SK-N-SH (cell line): ENCODE results near the gene TCF7L2. TPM values are rescaled to one million over a fixed set of nuclear protein-coding genes. Genes with fewer than 3 reads are reported as not detected.

Source experiments
- CTCF ChIA-PET: fragments of 300-600, 350-600 bp; formaldehyde crosslinking; extraction: SDS; loops from one replicate; lab custom pipeline; 2021; lab: Yijun Ruan, JAX
- POLR2A ChIA-PET: fragments of 350-600 bp; sonication (Branson Sonifier 250); formaldehyde crosslinking; extraction: SDS; loops from one replicate; lab custom pipeline; 2020; ENCODE audit warnings: antibody characterized with exemption, inconsistent platforms; lab: Yijun Ruan, JAX
- DNase-seq: peaks from one replicate; pipeline ENCODE4 v3.0.0; 2012
- H2AFZ ChIP-seq: fragments of 200-600 bp; sonication (generic); 2 replicates; pipeline ENCODE4 v1.8.1; 2016; ENCODE audit warnings: antibody characterized with exemption, mild to moderate bottlenecking, low read depth
- H3F3A ChIP-seq: fragments of 200-600 bp; sonication (generic); replicated peaks from 2 replicates; pipeline ENCODE3; 2016; ENCODE audit warnings: antibody characterized with exemption, mild to moderate bottlenecking; ENCODE audit not compliant: insufficient read depth
- H3K27ac ChIP-seq, 2 experiments: fragments of 200-500 bp in 1 of 2; fragments of 200-600 bp in 1 of 2; sonication (Bioruptor generic) in 1 of 2; sonication (generic), shearing (Covaris generic) in 1 of 2; 2 replicates each; pipeline versions ENCODE4 v1.5.1 to v1.6.1; 2014 to 2016; ENCODE audit warnings: low read depth in 2 of 2, inconsistent platforms in 1 of 2, low read length in 1 of 2, mild to moderate bottlenecking in 1 of 2, mixed read lengths in 1 of 2
- H3K27me3 ChIP-seq: fragments of 200-600 bp; sonication (generic), shearing (Covaris generic); 2 replicates; pipeline ENCODE4 v1.6.1; 2016; ENCODE audit warnings: mixed run types; ENCODE audit not compliant: insufficient read depth
- H3K36me3 ChIP-seq, 2 experiments: fragments of 200-500 bp in 1 of 2; fragments of 200-600 bp in 1 of 2; sonication (Bioruptor generic) in 1 of 2; sonication (generic) in 1 of 2; replicated peaks in 1 of 2; 2 replicates each; pipeline versions ENCODE3 to v1.5.1; 2014 to 2016; ENCODE audit warnings: low read length in 1 of 2, mild to moderate bottlenecking in 1 of 2; ENCODE audit not compliant: insufficient read depth in 2 of 2, control insufficient read depth in 1 of 2
- H3K4me1 ChIP-seq, 2 experiments: fragments of 200-500 bp in 1 of 2; fragments of 200-600 bp in 1 of 2; sonication (Bioruptor generic) in 1 of 2; sonication (generic), shearing (Covaris generic) in 1 of 2; 2 replicates each; pipeline versions ENCODE4 v1.5.1 to v1.6.1; 2014 to 2016; ENCODE audit warnings: low read depth in 1 of 2, low read length in 1 of 2, mixed run types in 1 of 2; ENCODE audit not compliant: insufficient read depth in 2 of 2, control insufficient read depth in 1 of 2
- H3K4me2 ChIP-seq: fragments of 200-600 bp; sonication (generic), shearing (Covaris generic); 2 replicates; pipeline ENCODE4 v1.6.1; 2017; ENCODE audit warnings: mixed run types
- H3K4me3 ChIP-seq, 2 experiments: fragments of 200-500 bp in 1 of 2; fragments of 200-600 bp in 1 of 2; sonication (Bioruptor generic) in 1 of 2; sonication (generic), shearing (Covaris generic) in 1 of 2; 2 replicates each; pipeline versions ENCODE4 v1.5.1 to v1.8.1; 2014 to 2016; ENCODE audit warnings: low read depth in 2 of 2, inconsistent platforms in 1 of 2, low read length in 1 of 2, mild to moderate bottlenecking in 1 of 2, mixed read lengths in 1 of 2, moderate library complexity in 1 of 2
- H3K79me2 ChIP-seq: fragments of 200-600 bp; sonication (generic); 2 replicates; pipeline ENCODE4 v1.8.1; 2017; ENCODE audit warnings: mild to moderate bottlenecking; ENCODE audit not compliant: insufficient read depth
- H3K9ac ChIP-seq: fragments of 200-600 bp; sonication (generic); 2 replicates; pipeline ENCODE4 v1.6.1; 2017; ENCODE audit warnings: mixed run types
- H3K9me2 ChIP-seq: fragments of 200-600 bp; sonication (generic); 2 replicates; pipeline ENCODE4 v1.6.1; 2017; ENCODE audit warnings: mixed run types
- H3K9me3 ChIP-seq: fragments of 200-600 bp; sonication (generic); 2 replicates; pipeline ENCODE4 v1.6.1; 2017; ENCODE audit warnings: mixed run types, mild to moderate bottlenecking, moderate library complexity
- H4K20me1 ChIP-seq: fragments of 200-600 bp; sonication (generic); 2 replicates; pipeline ENCODE4 v1.6.1; 2017; ENCODE audit warnings: mild to moderate bottlenecking, mixed run types; ENCODE audit not compliant: insufficient read depth
- CHD2 ChIP-seq: fragments of 150-350 bp; IDR thresholded peaks from 2 replicates; pipeline ENCODE4 v1.6.1; 2018; ENCODE audit warnings: low read length; ENCODE audit not compliant: partially characterized antibody
- EZH2phosphoT487 ChIP-seq: fragments of 200-600 bp; sonication (generic); IDR thresholded peaks from 2 replicates; pipeline ENCODE4 v1.6.1; 2017; ENCODE audit warnings: low read depth, mixed run types, mild to moderate bottlenecking, antibody characterized with exemption, moderate library complexity, borderline replicate concordance
- GABPA ChIP-seq: IDR thresholded peaks from 2 replicates; pipeline ENCODE4 v1.4.0; 2012; ENCODE audit warnings: low read depth, mild to moderate bottlenecking
- JUND ChIP-seq: IDR thresholded peaks from 2 replicates; pipeline ENCODE4 v1.4.0; 2012
- MAX ChIP-seq: IDR thresholded peaks from 2 replicates; pipeline ENCODE4 v1.4.0; 2012; ENCODE audit warnings: low read depth
- MEF2A ChIP-seq: IDR thresholded peaks from 2 replicates; pipeline ENCODE4 v1.4.0; 2012; ENCODE audit warnings: low read depth, borderline replicate concordance
- NRF1 ChIP-seq: IDR thresholded peaks from 2 replicates; pipeline ENCODE4 v1.6.1; 2012; ENCODE audit warnings: low read depth, mild to moderate bottlenecking, low read length
- RAD21 ChIP-seq: IDR thresholded peaks from 2 replicates; pipeline ENCODE4 v1.6.1; 2012; ENCODE audit warnings: mild to moderate bottlenecking, low read length
- RFX5 ChIP-seq: IDR thresholded peaks from 2 replicates; pipeline ENCODE4 v1.6.1; 2012; ENCODE audit warnings: mild to moderate bottlenecking, improper control_type of control experiment, low read length
- SIN3A ChIP-seq: IDR thresholded peaks from 2 replicates; pipeline ENCODE4 v1.6.1; 2012; ENCODE audit warnings: low read depth, mild to moderate bottlenecking, low read length, moderate library complexity, borderline replicate concordance
- SMC3 ChIP-seq: IDR thresholded peaks from 2 replicates; pipeline ENCODE4 v1.6.1; 2012; ENCODE audit warnings: low read depth, low read length, improper control_type of control experiment
- TAF1 ChIP-seq: IDR thresholded peaks from 2 replicates; pipeline ENCODE4 v1.6.1; 2012; ENCODE audit warnings: low read depth, mild to moderate bottlenecking, low read length, moderate library complexity, borderline replicate concordance
- TEAD4 ChIP-seq: IDR thresholded peaks from 2 replicates; pipeline ENCODE4 v1.4.0; 2012; ENCODE audit warnings: mild to moderate bottlenecking, borderline replicate concordance; ENCODE audit not compliant: insufficient read depth
- USF1 ChIP-seq: IDR thresholded peaks from 2 replicates; pipeline ENCODE4 v1.4.0; 2012; ENCODE audit warnings: low read depth, borderline replicate concordance
- YY1 ChIP-seq: IDR thresholded peaks from 2 replicates; pipeline ENCODE4 v1.4.0; 2012; ENCODE audit warnings: low read depth, mild to moderate bottlenecking
- WGBS: methylation state at CpG from one replicate; pipeline ENCODE4 v1.1.6; 2017; ENCODE audit warnings: low lambda C conversion rate; 5-methylcytosine and 5-hydroxymethylcytosine counted together
- polyA plus RNA-seq, 3 experiments: library from polyadenylated mRNA; depleted of rRNA; stranded (reverse); fragments of >200 nt; gene quantifications; 2 replicates each; pipeline ENCODE4 v1.2.3, GENCODE V29; 2012
- TF ChIP-seq, protein P1 (sequence below): fragments of 150-350 bp; IDR thresholded peaks from 2 replicates; pipeline ENCODE4 v1.6.1; 2017; ENCODE audit warnings: antibody characterized with exemption, low read length, low read depth, borderline replicate concordance
- TF ChIP-seq, protein P2 (sequence below): IDR thresholded peaks from 2 replicates; pipeline ENCODE4 v1.4.0; 2012; ENCODE audit warnings: low read depth, borderline replicate concordance
- TF ChIP-seq, protein P3 (sequence below): fragments of 200-600 bp; sonication (generic); IDR thresholded peaks from 2 replicates; pipeline ENCODE4 v1.6.1; 2017; ENCODE audit warnings: antibody characterized with exemption, mild to moderate bottlenecking, moderate library complexity

Gene TCF7L2
- polyA plus RNA-seq, 1 of the 3 experiments (the other 2 are of a cell fraction) = 10.2 TPM

DNA sequence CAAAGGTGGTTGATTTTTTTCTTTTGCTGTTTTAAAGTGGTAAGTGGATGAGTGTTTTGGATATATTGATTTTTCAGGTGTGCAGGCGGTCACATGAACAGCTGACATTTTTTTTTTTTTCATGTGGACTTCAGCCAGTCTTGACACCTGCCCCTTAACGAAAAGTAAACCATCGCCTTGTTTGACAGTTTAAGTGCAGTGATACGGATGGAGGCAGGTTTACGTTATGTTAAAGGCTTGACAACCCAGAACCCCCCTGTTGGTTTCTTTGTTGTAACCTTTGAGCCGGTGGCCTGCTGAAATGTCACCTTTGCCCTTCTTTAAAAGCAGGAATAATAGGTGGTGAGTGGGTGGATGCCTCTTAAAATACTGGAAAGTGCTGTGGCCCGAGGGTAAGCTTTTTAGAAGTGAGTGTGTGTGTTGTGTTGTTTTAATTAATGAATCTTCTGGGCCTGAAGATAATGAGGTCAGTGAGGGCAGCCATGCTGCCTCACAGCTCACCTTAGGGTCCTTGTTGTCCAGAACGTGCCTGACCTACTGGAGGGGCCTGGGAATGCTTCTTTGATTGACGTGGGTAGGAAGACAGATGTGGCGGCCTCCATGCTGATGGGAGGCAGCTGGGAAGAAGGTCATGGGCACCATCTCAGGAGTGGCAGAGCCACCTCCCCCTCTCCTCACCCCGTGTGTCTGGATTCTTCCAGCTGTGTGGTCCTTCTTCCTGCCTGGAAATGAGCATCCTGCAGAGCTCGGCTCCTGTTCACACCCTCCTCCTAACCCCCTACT, 69.8 kb downstream of the TCF7L2 start (continued):
- TF ChIP-seq EZH2phosphoT487 = no peak
- TF ChIP-seq, protein P1, sequence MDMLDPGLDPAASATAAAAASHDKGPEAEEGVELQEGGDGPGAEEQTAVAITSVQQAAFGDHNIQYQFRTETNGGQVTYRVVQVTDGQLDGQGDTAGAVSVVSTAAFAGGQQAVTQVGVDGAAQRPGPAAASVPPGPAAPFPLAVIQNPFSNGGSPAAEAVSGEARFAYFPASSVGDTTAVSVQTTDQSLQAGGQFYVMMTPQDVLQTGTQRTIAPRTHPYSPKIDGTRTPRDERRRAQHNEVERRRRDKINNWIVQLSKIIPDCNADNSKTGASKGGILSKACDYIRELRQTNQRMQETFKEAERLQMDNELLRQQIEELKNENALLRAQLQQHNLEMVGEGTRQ = no peak
- TF ChIP-seq, all 33 proteins: peak for 0

DNA sequence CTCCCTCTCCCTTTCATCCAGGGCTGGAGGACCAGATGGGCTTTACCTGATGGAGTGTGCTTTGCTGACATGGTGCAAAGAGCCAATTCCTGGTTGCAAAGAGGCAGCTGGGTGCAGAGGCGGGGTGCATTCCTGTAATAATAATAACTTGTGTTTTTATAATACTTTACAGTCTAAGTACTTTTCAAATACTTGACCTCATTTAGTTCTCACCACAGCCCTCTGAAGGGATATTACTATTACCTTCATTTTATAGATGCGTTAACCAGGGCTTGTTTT, 70.4 kb downstream of the TCF7L2 start:
- Histone ChIP-seq H3K9me2 (no peaks in the 10 kb centered on the region), H3F3A (no peaks in the 10 kb centered on the region), H3K36me3 (no peaks in the 10 kb centered on the region), H3K79me2 (peaks cover 47% of the 10 kb centered on the region), H4K20me1 (peaks cover 37% of the 10 kb centered on the region), H3K27me3 (no peaks in the 10 kb centered on the region), H3K27ac (no peak overlapping the region), H2AFZ (no peak overlapping the region), H3K4me1 (peaks cover 0 to 8% of the 10 kb centered on the region in 2 experiments; a peak in 1 of 4 replicates), H3K4me3 (no peak overlapping the region)
- ChIA-PET CTCF (interaction anchor here (1.0 kb wide), 1 partner anchor 9 kb away, joined by 3 read pairs; no protein-coding TSS in a partner anchor), POLR2A (no interaction called here)
- WGBS = 97% methylated on average over 2 of the region's 2 CpGs
- DNase-seq = no peak
- TF ChIP-seq MAX = no peak
- TF ChIP-seq MEF2A = no peak
- TF ChIP-seq SMC3 = no peak
- TF ChIP-seq, protein P2, sequence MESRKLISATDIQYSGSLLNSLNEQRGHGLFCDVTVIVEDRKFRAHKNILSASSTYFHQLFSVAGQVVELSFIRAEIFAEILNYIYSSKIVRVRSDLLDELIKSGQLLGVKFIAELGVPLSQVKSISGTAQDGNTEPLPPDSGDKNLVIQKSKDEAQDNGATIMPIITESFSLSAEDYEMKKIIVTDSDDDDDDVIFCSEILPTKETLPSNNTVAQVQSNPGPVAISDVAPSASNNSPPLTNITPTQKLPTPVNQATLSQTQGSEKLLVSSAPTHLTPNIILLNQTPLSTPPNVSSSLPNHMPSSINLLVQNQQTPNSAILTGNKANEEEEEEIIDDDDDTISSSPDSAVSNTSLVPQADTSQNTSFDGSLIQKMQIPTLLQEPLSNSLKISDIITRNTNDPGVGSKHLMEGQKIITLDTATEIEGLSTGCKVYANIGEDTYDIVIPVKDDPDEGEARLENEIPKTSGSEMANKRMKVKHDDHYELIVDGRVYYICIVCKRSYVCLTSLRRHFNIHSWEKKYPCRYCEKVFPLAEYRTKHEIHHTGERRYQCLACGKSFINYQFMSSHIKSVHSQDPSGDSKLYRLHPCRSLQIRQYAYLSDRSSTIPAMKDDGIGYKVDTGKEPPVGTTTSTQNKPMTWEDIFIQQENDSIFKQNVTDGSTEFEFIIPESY = no peak
- TF ChIP-seq YY1 = no peak
- TF ChIP-seq, all 33 proteins: peak for 0
- Histone ChIP-seq H3K9ac (no peak overlapping the region), H3K9me3 (no peaks in the 10 kb centered on the region), H3K4me2 (no peak overlapping the region)

DNA sequence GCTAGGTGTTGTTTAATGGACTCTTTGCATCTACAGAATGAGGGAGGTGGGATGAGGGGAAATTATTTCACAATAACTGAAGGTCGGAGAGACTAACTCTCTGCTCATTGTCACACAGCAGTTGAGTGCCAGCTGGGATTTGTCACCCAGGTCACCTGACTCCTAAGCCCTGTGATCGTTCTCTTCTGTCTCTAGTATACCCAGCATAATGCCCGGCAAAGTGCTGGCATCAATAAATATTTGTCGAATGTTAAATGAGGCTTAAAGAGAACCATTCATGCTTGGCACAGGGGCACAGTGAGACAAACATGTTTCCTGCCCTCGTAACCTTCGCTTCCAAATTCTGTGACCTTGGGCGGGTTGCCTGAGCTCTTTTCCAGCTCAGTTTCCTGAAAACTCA, 70.8 kb downstream of the TCF7L2 start:
- ChIA-PET POLR2A (no interaction called here), CTCF (interaction anchor here (1.0 kb wide), 1 partner anchor 9 kb away, joined by 3 read pairs; no protein-coding TSS in a partner anchor)
- WGBS = 94% methylated on average over 7 of the region's 7 CpGs
- no peak overlapping the region for H2AFZ ChIP-seq
- H3K79me2 ChIP-seq = peaks cover 51% of the 10 kb centered on the region
- no peaks in the 10 kb centered on the region for H3K9me2 ChIP-seq
- H3K27me3 ChIP-seq = no peaks in the 10 kb centered on the region
- H3K4me3 ChIP-seq = no peak overlapping the region
- no peak for DNase-seq
- H4K20me1 ChIP-seq = peaks cover 37% of the 10 kb centered on the region
- no peak overlapping the region for H3K4me2 ChIP-seq
- H3K9me3 ChIP-seq = no peaks in the 10 kb centered on the region
- H3F3A ChIP-seq = no peaks in the 10 kb centered on the region
- no peaks in the 10 kb centered on the region for H3K36me3 ChIP-seq
- no peak overlapping the region for H3K9ac ChIP-seq
- H3K4me1 ChIP-seq = peaks cover 0 to 8% of the 10 kb centered on the region in 2 experiments; a peak in 1 of 4 replicates
- H3K27ac ChIP-seq = no peak overlapping the region
- TF ChIP-seq MEF2A (no peak), JUND (no peak), USF1 (no peak), CHD2 (no peak), TEAD4 (no peak), YY1 (no peak), GABPA (no peak), TAF1 (no peak), NRF1 (no peak), RAD21 (no peak), RFX5 (no peak), SIN3A (no peak)
- TF ChIP-seq, protein P1 = no peak
- TF ChIP-seq, protein P3, sequence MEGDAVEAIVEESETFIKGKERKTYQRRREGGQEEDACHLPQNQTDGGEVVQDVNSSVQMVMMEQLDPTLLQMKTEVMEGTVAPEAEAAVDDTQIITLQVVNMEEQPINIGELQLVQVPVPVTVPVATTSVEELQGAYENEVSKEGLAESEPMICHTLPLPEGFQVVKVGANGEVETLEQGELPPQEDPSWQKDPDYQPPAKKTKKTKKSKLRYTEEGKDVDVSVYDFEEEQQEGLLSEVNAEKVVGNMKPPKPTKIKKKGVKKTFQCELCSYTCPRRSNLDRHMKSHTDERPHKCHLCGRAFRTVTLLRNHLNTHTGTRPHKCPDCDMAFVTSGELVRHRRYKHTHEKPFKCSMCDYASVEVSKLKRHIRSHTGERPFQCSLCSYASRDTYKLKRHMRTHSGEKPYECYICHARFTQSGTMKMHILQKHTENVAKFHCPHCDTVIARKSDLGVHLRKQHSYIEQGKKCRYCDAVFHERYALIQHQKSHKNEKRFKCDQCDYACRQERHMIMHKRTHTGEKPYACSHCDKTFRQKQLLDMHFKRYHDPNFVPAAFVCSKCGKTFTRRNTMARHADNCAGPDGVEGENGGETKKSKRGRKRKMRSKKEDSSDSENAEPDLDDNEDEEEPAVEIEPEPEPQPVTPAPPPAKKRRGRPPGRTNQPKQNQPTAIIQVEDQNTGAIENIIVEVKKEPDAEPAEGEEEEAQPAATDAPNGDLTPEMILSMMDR = no peak
